Measurements from ENCODE around the gene ADGRE3. TPM values are rescaled to one million over a fixed set of nuclear protein-coding genes. Genes with fewer than 3 reads are reported as not detected.

ADGRE3 gene
- total and polyA plus RNA-seq, 2 of the 8 experiments (the other 6 are each of a cell fraction or from before 2014, with no cell fraction given): not detected

DNA sequence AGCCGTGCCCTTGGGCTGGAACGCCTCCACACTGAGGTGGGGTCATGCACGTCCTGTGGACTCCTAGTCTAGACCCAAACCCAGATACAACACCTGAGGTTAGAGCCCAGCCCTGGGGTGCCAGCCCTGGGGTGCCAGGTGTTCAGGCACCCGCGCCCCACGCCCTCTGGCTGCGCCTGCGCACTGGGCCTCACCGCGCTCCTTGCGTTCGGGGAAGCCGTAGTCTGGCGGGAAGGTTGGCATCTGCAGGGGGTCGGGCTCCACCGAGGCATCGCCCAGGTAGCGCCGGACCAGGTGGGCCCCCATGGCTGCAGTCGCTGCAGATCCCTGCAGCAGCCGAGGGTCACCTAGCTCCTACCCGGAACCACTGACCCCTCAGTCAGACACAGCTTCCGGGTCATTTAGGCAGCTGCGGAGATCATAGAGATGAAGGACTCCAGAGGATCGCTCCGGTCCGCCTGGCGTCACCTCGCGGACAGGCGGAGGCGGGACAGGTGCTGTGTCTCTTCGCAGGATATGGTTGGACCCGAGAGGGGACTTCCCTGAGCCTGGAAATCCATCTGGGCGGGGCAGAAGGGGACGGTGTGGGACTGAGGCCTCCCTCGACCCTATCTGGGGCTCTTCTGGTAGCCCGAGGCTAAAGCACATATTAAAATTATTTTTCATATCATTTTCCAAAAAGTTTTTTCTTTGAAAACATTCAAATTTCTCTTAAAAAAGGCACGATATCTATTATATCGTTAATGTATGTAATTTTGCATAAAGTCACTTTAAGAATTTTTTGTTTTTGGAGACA is 102.8 kb downstream of the ADGRE3 start, which contains the start of gene NDUFB7 (continued):
- TF ChIP-seq, protein P1, sequence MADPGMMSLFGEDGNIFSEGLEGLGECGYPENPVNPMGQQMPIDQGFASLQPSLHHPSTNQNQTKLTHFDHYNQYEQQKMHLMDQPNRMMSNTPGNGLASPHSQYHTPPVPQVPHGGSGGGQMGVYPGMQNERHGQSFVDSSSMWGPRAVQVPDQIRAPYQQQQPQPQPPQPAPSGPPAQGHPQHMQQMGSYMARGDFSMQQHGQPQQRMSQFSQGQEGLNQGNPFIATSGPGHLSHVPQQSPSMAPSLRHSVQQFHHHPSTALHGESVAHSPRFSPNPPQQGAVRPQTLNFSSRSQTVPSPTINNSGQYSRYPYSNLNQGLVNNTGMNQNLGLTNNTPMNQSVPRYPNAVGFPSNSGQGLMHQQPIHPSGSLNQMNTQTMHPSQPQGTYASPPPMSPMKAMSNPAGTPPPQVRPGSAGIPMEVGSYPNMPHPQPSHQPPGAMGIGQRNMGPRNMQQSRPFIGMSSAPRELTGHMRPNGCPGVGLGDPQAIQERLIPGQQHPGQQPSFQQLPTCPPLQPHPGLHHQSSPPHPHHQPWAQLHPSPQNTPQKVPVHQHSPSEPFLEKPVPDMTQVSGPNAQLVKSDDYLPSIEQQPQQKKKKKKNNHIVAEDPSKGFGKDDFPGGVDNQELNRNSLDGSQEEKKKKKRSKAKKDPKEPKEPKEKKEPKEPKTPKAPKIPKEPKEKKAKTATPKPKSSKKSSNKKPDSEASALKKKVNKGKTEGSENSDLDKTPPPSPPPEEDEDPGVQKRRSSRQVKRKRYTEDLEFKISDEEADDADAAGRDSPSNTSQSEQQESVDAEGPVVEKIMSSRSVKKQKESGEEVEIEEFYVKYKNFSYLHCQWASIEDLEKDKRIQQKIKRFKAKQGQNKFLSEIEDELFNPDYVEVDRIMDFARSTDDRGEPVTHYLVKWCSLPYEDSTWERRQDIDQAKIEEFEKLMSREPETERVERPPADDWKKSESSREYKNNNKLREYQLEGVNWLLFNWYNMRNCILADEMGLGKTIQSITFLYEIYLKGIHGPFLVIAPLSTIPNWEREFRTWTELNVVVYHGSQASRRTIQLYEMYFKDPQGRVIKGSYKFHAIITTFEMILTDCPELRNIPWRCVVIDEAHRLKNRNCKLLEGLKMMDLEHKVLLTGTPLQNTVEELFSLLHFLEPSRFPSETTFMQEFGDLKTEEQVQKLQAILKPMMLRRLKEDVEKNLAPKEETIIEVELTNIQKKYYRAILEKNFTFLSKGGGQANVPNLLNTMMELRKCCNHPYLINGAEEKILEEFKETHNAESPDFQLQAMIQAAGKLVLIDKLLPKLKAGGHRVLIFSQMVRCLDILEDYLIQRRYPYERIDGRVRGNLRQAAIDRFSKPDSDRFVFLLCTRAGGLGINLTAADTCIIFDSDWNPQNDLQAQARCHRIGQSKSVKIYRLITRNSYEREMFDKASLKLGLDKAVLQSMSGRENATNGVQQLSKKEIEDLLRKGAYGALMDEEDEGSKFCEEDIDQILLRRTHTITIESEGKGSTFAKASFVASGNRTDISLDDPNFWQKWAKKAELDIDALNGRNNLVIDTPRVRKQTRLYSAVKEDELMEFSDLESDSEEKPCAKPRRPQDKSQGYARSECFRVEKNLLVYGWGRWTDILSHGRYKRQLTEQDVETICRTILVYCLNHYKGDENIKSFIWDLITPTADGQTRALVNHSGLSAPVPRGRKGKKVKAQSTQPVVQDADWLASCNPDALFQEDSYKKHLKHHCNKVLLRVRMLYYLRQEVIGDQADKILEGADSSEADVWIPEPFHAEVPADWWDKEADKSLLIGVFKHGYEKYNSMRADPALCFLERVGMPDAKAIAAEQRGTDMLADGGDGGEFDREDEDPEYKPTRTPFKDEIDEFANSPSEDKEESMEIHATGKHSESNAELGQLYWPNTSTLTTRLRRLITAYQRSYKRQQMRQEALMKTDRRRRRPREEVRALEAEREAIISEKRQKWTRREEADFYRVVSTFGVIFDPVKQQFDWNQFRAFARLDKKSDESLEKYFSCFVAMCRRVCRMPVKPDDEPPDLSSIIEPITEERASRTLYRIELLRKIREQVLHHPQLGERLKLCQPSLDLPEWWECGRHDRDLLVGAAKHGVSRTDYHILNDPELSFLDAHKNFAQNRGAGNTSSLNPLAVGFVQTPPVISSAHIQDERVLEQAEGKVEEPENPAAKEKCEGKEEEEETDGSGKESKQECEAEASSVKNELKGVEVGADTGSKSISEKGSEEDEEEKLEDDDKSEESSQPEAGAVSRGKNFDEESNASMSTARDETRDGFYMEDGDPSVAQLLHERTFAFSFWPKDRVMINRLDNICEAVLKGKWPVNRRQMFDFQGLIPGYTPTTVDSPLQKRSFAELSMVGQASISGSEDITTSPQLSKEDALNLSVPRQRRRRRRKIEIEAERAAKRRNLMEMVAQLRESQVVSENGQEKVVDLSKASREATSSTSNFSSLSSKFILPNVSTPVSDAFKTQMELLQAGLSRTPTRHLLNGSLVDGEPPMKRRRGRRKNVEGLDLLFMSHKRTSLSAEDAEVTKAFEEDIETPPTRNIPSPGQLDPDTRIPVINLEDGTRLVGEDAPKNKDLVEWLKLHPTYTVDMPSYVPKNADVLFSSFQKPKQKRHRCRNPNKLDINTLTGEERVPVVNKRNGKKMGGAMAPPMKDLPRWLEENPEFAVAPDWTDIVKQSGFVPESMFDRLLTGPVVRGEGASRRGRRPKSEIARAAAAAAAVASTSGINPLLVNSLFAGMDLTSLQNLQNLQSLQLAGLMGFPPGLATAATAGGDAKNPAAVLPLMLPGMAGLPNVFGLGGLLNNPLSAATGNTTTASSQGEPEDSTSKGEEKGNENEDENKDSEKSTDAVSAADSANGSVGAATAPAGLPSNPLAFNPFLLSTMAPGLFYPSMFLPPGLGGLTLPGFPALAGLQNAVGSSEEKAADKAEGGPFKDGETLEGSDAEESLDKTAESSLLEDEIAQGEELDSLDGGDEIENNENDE (IDR thresholded peaks at IDR 0.05; ENCODE audit: insufficient replicate concordance, low read length): no peak
- no peak for TF ChIP-seq MAFK (IDR thresholded peaks at IDR 0.05; ENCODE audit: low read depth, low read length)
- TF ChIP-seq SP1 (IDR thresholded peaks at IDR 0.05; ENCODE audit: low read depth, low read length): peak; percentile 23; the same call in 1 of the 2 replicates
- TF ChIP-seq POLR2A (IDR thresholded peaks at IDR 0.05; ENCODE audit: control extremely low read depth in 1 of 2, low read depth in 2 of 2, low read length in 2 of 2): peak in 1 of 2 experiments; percentile 88; a peak in 2 of 3 replicates
- peak; percentile 95 for TF ChIP-seq PHF8 (conservative IDR thresholded peaks at IDR 0.05; ENCODE audit: low read depth, low read length)
- no peak for TF ChIP-seq EZH2 (IDR thresholded peaks at IDR 0.05; ENCODE audit: low read depth, low read length, severe bottlenecking)
- no peak for TF ChIP-seq USF2 (IDR thresholded peaks at IDR 0.05; ENCODE audit: low read length)
- TF ChIP-seq, protein P2, sequence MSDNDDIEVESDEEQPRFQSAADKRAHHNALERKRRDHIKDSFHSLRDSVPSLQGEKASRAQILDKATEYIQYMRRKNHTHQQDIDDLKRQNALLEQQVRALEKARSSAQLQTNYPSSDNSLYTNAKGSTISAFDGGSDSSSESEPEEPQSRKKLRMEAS (IDR thresholded peaks at IDR 0.05): peak; percentile 68; the same call in 1 of the 2 replicates
